NCI-H2171 treated with DMSO at 0.1 percent for 48 hours (cell line): ENCODE results near the gene EIF1AD.
A peak's percentile ranks its signal among the peaks of the same experiment; 100 is the strongest.
"Not testable (repeated sequence)": the region's sequence is repeated elsewhere in the genome, so short reads cannot be mapped to it uniquely, and the experiment has no call there.

Experiments
- DNase-seq: peaks from one replicate; lab custom pipeline; 2025; lab: John Stamatoyannopoulos, UW

EIF1AD gene, protein sequence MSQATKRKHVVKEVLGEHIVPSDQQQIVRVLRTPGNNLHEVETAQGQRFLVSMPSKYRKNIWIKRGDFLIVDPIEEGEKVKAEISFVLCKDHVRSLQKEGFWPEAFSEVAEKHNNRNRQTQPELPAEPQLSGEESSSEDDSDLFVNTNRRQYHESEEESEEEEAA

DNA sequence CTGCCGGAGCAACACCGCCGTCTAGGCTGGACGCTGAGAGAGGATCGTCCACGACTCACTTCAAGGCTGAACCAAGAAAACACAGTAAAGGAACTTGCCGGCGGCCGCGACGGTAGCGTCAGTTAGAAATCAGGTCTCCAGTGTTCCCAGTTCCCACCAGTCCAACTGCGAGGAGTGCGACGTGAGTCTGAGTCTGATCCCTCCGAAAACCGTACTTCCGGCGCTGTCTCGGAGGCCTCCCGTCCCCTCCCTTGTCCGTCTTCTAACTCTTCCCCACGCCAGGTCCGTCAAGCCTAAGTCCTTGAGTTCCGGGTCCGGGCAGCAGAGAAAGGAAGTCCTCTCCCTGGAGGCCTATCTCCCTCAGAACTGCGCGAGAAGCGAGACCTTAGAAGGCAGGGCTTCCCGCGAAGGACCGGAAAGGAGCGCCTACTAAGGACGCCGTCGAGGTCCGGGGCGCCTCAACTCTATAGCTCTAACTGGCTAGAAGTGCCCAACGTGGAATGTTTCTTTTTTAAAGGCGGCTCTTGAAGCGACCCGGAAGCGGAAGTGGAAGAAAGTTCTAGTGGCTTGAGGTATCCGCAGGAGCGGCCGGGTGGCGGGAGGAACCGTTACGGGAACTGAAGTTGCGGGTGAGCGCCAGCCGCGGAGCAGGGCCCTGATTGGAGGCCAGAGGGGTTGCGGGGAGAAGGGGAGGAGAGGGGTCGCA lies at the start of gene EIF1AD, which contains the start of gene BANF1:
Gene EIF1AD (minus strand): TSS at position 216 of the 706 bp plus-strand sequence. CDS start 1,768 bp downstream, outside the sequence.
Gene BANF1 (plus strand): TSS at position 562 of the 706 bp plus-strand sequence. CDS start 748 bp downstream, outside the sequence.
- peak; percentile 100 for DNase-seq

DNA sequence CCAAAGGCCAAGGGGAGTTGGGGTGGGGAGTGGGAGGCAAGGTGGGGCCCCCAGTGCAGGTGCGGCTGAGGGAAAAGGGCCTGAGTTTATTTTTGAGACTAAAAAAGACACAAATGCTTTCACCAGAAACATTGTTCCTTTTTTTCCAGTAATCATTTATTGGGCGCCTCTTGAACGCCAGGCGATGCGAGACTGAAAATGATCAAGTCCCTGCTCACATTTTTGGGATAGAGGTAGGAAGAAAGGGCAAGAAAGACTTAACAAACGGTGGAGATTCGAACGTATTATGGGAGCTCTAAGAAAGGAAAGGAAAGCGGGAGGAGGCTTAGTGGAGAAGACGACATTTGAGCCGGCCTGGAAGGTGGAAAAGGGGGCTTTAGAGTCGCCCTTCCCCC lies 49.4 kb upstream of the EIF1AD start:
- DNase-seq: no peak

DNA sequence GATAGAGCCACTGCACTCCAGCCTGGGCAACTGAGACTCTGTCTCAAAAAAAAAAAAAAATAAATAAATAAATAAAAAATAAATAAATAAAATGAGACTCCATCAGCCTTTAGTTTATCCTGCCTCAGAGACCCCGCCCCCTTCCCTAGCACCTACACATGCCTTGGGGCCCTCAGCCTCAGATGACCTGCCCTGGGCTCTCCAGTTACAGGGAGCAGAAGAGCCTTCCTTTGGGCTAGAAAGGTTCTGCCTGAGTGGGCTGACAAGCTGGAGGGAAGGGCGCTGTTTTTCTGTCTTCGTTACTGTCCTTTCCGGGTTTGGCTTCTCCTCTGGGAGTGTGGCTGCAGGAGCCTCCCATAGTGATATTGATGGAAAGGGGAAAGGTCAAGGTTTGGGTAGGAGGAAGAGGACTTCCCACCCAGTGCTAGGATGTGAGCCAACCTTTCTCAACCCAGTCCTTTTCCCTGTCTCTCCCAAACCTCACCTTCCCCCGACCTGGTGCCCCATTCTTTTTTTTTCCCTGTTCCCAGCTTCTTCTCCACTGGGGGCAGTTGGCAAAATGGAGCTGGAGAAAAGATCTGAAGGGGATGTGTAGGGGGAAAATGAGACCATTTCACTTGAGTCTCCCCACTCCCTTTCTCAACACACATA lies 48.7 kb upstream of the EIF1AD start:
- DNase-seq: peak; percentile 40

DNA sequence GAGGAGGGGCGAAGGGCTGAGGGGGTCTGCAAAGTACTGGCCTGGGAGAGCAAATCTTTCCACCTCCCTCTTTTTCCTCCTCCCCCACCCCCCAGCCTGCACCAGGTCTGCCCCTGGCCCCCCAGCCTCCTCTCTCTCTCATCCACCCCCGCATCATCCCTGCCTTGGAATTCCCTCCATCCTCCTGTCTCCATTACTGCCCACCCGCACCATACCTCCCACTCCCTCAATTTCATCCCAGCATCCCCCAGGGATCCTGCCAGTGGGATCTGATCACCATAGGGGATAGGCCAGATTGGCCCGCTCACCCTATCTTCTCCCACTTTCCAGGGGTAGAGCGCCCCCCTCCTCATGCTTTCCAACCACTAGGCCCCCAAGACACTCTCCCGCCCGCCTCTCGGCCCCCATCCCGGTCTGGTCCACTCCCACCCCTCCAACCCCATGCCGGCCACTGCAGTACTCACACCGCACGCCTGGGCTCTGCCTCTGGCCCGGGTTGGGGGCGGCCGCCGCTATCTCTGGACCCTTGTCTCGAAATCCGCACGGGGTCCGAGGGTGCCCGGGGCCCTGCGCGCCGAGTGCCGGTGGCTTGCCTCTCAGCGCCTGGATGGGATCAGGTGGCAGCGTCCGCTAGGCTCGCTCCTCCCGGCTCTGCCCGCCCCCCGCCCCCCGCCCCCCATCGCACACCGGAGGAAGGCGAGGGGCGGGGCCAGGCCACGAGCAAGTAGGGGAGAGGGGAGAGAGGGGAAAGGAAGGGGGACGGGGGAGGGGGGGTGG lies 46.8 kb upstream of the EIF1AD start, which contains the start of gene GAL3ST3:
Gene GAL3ST3 (minus strand): TSS at position 615 of the 777 bp plus-strand sequence. CDS start 3,746 bp downstream, outside the sequence.
- no peak for DNase-seq

DNA sequence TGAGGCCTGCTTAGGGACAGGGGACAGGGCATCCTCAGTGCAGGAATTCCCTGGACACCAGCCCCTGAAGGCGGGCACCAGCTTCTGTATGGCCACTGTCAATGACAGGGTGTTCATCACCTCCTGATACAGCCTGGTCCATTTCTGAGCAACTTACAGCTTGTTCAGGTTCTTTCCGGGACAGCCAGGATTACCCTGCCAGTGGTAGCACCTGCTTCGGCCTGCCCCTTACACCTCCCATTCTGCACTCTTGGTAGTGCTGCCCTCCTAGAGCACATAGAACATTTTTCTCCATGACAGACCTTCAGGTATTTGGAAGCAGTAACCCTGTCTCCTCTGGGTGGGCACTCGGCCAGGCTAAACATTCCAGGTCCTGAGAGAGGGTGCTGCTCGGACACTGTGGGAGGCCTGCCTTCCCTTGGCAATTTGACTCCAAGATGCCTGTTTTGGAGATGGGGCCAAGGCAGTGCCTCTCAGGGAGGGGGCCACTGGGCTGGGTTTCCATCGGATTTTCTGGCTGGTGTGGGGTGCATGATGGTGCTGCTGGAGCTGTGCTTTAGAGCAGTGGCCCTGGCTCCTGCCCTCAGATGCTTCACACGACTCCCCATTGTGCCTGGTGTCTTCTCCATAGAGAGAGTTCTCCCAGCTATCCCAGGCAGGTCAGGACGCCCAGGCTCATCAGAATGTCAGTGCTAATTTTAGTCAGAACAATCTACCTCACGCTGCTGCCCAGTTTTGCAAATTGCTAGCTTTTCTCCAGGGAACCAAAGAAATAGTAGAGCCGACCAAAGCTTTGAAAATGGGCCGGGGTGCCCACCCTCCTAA lies 45.8 kb upstream of the EIF1AD start:
- DNase-seq: no peak

DNA sequence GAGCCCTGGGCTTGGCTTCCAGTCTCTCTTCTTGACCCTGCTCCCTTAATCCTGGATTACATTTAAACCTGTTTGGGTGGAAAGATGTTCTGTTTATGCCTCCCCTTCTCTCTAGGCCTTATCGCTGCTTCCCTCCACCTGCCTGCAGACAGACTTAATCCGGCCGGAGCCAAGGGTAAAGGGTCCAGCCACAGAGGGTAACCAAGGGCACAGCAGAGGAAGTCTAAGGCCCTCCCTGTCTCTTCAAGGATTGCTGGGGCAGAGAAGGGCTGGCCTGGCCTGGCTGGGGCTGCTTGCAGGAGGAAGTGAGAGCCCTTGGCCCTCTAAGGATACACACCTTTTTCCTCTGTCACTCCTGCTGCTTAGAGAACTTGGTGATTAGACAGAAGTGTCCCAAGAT lies 44.9 kb upstream of the EIF1AD start:
- no peak for DNase-seq

DNA sequence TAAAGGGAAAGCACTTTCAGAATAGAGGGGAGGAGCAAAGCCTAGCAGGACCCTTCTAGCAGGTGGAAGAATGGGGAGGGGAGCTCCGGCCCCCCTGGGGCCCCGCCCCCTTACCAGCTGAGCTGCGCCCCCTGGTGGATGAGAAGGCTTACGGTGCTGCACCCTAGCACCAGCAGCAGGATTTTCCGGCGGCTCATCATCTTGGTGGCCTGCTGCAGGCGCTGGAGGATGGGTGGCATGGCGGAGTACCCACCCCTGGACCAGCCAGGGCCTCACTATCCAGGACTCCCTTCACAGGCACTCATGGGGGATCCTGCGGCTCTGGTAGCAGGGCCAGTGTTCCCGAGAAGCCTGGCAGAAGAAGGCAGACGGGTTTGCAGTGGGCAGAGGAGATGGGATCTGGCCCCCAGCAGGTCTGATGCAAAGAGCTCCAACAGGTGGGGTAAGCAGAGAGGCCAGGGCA lies 43.3 kb upstream of the EIF1AD start:
- DNase-seq: peak; percentile 73

DNA sequence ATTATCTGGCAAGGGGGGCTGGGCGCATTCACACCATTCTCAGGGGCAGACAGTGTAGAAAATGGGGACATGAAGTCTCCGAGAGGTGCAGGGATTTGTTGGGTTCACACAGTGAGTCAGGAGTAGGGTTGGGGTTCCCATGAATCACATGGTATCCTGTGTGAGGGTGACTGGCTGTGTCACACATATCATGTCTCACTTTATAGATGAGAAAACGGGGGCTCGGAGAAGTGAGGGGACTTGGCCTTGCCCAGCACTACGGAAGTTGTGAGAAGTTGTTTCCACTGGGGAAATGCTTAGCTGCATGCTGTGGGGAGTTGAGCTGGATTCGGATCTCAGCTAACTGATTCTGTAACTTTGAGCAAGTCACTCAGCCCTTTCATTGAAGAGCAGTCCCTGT lies 42.8 kb upstream of the EIF1AD start:
- no peak for DNase-seq

DNA sequence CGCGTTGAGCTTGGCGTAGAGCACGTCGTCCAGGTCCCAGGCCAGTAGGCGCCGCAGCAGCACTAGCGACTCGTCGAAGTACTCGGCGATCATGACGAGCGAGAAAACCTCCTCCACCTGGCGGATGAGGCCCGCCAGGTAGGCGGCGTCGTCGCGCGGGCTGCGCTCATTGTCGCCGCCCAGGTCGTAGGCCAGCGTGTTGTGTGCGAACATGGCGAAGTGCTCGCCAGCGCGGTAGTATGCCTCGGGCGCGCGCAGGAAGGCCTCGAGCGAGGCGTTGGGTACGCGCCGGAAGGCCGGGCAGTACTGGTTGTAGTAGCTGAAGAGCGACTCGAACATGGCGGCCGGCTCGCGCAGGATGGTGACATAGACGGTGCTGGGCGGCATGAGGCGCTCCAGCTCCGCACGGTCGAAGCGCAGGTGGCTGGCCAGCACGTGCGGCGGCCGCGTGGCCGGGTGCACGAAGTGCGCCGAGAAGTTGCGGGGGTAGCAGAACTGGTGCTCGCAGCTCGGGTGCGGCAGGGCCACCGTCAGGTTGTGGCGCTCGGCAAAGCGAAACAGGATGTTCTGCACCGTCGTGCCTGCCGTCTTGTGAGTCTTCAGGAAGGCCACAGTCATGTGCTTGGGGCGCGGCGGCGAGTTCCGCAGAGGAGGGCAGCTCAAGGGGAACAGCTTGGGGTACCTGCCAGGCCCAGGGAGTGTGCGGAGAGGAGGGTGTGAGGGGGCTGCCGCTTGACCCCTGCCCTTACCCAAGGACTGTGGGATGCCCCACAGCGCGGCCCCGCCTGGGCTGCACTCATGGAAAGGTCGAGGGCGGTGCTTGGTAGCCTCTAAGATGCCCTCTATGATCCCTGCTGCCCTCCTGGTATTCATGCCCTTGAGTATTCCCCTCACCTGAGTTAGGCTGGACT lies 41.3 kb upstream of the EIF1AD start:
- DNase-seq: no peak

DNA sequence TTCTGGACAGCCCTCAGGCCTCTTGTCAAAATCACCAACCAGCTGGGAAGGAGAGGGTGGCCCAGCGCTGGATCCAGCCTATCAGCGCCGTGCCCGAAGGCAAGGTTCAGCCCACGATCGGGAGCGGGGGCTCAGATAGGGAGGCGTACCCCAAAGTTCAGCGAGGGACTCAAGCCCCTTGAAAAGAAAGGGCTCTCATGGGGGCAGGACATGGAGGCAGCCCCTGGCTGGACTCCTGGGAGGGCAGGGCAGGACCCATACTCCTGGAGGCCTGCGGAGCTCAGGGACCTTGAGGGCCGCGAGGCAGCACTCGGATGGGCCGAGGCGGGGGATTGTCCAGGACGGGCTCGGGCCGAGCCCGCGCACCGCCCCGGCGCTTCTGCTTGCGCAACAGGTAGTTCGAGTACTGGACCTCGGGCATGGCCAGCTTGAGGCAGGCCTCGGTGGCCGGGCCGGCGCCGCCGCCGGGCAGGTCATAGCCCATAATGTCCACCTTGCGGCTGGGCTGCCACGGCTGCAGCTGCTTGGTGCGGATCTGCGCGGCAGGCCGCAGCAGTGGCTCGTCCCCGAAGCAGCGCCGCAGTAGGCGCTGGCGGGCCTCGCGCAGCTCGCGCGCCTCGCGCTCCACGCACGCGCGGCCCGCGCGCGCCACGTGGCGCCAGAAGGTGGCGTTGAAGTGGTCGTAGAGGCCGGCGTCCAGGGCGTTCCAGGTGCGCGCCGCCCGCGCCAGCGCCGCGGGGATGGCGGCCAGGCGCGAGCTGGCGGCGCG lies 40.5 kb upstream of the EIF1AD start:
- DNase-seq: no peak

DNA sequence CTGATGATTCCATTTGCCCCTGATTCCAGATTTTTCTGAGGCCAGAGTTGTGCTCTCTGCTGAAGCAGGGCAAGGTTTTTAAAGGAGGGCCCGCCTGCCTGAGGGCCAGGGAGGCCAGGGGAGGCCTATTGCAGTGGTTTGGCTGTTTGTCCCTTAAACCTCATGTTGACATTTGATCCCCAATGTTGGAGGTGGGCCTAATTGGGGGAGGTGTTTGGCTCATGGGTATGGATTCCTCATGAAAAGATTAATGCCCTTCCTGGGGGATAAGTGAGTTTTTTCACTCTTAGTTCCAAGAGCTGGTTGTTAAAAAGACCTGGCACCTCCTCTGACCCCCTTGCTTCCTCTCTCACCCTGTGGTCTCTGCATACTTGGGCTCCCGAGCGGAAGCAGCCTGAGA lies 37.8 kb upstream of the EIF1AD start:
- DNase-seq: no peak

DNA sequence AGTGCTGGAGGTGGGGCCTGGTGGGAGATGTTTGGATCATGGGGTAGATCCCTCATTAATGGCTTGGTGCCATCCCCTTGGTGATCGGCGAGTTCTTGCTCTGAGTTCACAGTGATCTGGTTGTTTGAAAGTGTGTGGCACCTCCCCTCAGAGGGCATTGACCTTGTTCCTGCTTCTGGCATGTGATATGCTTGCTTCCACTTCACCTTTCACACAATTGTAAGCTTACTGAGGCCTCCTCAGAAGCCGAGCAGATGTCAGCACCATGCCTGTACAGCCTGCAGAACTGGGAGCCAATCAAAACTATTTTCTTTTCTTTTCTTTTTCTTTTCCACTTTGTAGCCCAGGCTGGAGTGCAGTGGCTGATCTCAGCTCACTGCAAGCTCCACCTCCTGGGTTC lies 35.4 kb upstream of the EIF1AD start:
- no peak for DNase-seq

DNA sequence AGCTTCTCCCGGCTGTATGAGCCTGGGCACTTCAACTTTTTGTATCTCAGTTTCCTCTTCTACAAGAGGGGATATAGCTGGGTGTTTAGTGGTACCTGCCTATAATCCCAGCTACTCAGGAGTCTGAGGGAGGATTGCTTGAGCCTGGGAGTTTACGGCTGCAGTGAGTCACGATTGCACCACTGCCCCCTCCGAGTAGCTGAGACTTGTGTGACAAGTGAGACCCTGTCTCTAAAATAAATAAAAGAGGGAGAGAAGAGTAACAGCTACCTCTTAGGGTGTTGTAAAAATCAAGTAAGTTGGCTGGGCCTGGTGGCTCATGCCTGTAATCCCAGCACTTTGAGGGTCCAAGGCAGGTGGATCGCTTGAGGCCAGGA lies 34.4 kb upstream of the EIF1AD start:
- no peak for DNase-seq

DNA sequence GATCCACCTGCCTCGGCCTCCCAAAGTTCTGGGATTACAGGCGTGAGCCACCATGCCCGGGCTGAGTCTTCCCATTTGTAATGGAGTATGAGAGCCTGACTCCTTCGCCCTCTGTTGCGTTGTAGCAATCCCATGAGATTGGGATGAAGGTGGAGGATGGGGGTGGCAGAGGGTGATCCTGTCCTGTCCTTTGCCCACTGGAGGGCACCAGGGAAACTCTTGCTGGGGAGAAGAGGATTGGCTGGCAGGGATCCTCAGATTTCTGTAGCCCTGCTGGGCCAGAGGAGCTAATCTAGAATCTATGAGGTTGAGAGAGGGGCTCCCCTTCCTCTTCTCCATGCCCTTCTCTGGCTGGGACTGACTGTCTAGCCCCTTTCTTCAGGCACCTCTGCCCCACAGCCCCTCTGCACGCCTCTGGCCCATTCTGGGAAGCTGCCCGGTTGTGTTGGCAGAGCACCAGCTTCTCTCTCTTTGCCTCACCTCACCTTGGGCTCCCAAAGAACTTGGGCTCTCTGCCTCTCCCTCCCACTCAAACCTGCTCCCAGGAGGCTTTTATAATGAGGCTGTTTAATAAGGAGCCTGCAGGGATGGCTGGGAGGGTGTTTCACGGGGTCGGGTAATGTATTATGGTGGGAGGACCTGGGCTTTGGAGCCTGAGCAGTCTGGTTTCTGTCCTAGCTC lies 33.8 kb upstream of the EIF1AD start:
- peak; percentile 10 for DNase-seq

DNA sequence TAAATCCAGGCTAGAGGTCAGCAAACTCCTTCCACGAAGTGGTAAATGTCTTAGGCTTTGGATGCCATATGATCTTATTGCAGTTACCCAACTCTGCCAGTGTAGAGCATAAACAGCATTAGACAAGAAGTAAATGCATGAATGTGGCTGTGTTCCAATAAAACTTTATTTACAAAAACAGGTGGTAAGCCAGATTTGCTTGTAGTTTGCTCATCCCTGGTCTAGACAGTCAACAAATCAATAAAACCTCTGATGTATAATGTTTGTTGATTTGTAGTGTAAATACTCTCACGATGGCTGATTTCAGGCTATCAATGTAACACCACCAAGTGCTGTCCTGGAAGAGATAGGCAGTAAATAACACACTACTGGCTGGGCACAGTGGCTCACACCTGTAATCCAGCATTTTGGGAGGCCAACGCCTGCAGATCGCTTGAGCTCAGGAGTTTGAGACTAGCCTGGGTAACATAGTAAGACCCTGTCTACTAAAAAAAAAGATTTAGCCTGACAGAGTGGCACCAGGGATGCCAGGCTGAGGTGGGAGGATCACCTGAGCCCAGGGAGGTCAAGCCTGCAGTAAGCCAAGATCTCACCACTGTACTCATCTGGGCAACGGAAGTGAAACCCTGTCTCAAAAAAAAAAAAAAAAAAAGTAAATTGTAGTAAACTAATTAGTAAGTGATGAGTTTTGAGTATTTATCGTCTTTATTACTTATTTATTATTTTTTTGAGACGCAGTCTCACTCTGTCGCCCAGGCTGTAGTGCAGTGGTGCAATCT lies 31.2 kb upstream of the EIF1AD start:
- no peak for DNase-seq

DNA sequence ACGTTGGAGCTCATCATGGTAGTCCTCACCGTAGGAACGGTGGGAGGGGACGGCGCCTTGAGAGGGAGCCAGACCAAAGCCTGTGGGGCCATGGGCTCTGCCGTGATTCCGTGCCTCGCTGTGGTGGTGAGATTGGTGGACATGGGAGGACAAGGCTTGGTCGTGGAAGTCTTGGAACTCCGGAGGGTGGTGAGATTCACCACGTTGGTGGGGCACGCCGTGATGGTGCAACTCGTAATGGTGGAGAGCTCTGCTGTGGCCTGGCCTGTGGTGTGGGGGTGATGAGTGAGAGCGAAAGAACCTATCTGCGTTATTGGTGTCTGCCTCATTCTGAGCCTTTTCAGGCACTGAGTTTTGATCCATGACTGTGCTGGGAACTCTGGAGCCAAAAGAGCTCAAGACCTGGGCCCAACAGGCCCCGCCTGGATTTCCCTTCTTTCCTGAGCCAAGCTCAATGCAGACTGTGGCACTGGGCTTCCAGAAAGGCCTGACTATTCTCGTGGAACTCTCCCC lies 24.1 kb upstream of the EIF1AD start, which contains the start of gene CATSPER1:
Gene CATSPER1 (minus strand): TSS at position 463 of the 513 bp plus-strand sequence. CDS start 100 bp downstream, at position 363.
- DNase-seq: no peak

DNA sequence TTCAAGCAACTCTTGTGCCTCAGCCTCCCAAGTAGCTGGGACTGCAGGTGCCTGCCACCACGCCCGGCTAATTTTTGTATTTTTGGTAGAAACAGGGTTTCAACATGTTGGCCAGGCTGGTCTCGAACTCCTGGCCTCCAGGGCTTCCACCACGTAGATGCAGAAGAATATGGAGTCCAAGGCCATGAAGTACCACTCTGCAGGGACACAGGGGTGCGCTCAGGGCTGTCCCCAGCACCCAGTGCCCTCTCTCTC lies 21.2 kb upstream of the EIF1AD start:
- not testable (repeated sequence) for DNase-seq
